ENCODE measurements around the gene NUMA1.

- TF ChIP-seq CTCF (IDR thresholded peaks at IDR 0.05), result no peak
- no peak for TF ChIP-seq EP300 (IDR thresholded peaks at IDR 0.05)
These were observed 9.9 kb downstream of the NUMA1 start for GRCh38 chr11:72070491-72070890.

Data from tibial nerve (tissue), 4 donors.